Activated CD4-positive, alpha-beta T cell treated with anti-CD3 and anti-CD28 coated beads, Interleukin-2, amount 10 ng/mL, durations not matched to agents 24 days and 14 days (primary cell): ENCODE data around the gene FFAR2. TPM values are rescaled to one million over a fixed set of nuclear protein-coding genes. Genes with fewer than 3 reads are reported as not detected.

Experiments used
- DNase-seq: peaks from one replicate; pipeline ENCODE4 v3.0.0; 2022
- H3K27ac Mint-ChIP-seq: one replicate; pipeline ENCODE4 v1.8.0; 2022; ENCODE audit warnings: mild to moderate bottlenecking, mixed read lengths
- H3K27me3 Mint-ChIP-seq: one replicate; pipeline ENCODE4 v1.8.0; 2022; ENCODE audit warnings: mixed read lengths
- H3K36me3 Mint-ChIP-seq: one replicate; pipeline ENCODE4 v1.8.0; 2022; ENCODE audit warnings: low read depth, mild to moderate bottlenecking, mixed read lengths
- H3K4me1 Mint-ChIP-seq: one replicate; pipeline ENCODE4 v1.8.0; 2021; ENCODE audit warnings: mixed read lengths
- H3K4me3 Mint-ChIP-seq: one replicate; pipeline ENCODE4 v1.8.0; 2022; ENCODE audit warnings: mild to moderate bottlenecking, moderate library complexity, mixed read lengths
- H3K9me3 Mint-ChIP-seq: one replicate; pipeline ENCODE4 v1.8.0; 2021; ENCODE audit warnings: mixed read lengths
- intact Hi-C: fragments of 100-400 bp; cut with micrococcal nuclease; formaldehyde crosslinking; loops from one replicate; pipeline ENCODE4 v1.15.1; 2023
- total RNA-seq: library from RNA; stranded (reverse); gene quantifications from 2 replicates; pipeline ENCODE4 v1.2.3, GENCODE V29; 2022

The FFAR2 gene
- total RNA-seq, 1 donor from 2014 or later, result not detected

GRCh38 chr19:35433448-35433847, 14.6 kb upstream of the FFAR2 start:
- peaks cover 10% of the 10 kb centered on the region for H3K9me3 Mint-ChIP-seq
- H3K4me1 Mint-ChIP-seq, result peaks cover 22% of the 10 kb centered on the region
- H3K27me3 Mint-ChIP-seq, result peaks cover 13% of the 10 kb centered on the region
- H3K27ac Mint-ChIP-seq, result no peak overlapping the region
- peaks cover 3% of the 10 kb centered on the region for H3K36me3 Mint-ChIP-seq
- DNase-seq, result no peak
- H3K4me3 Mint-ChIP-seq, result no peak overlapping the region
- intact Hi-C loops, result no loop called here

- Mint-ChIP-seq H3K4me3 (peak overlapping the region; percentile 68), H3K27ac (peak overlapping the region; percentile 78), H3K36me3 (peaks cover 3% of the 10 kb centered on the region), H3K27me3 (peaks cover 22% of the 10 kb centered on the region), H3K9me3 (peaks cover 10% of the 10 kb centered on the region), H3K4me1 (peaks cover 20% of the 10 kb centered on the region)
- no peak for DNase-seq
- intact Hi-C loops, result loop anchor here (1.0 kb wide), 1 partner anchor 15 kb away; no protein-coding TSS in a partner anchor
These were observed 12.2 kb upstream of the FFAR2 start for GRCh38 chr19:35435896-35436295.

- H3K9me3 Mint-ChIP-seq, result peaks cover 6% of the 10 kb centered on the region
- intact Hi-C loops, result loop anchor here (1.0 kb wide), 1 partner anchor 15 kb away; no protein-coding TSS in a partner anchor
- DNase-seq, result peak; percentile 73
- H3K4me1 Mint-ChIP-seq, result peaks cover 17% of the 10 kb centered on the region
- H3K27me3 Mint-ChIP-seq, result peaks cover 24% of the 10 kb centered on the region
- H3K36me3 Mint-ChIP-seq, result no peaks in the 10 kb centered on the region
- H3K27ac Mint-ChIP-seq, result peak overlapping the region; percentile 78
- H3K4me3 Mint-ChIP-seq, result peak overlapping the region; percentile 68
These were observed 11.3 kb upstream of the FFAR2 start for GRCh38 chr19:35436477-35437405.

- Mint-ChIP-seq H3K4me1 (peaks cover 17% of the 10 kb centered on the region), H3K27me3 (peaks cover 24% of the 10 kb centered on the region), H3K27ac (no peak overlapping the region), H3K36me3 (no peaks in the 10 kb centered on the region), H3K4me3 (no peak overlapping the region), H3K9me3 (peaks cover 3% of the 10 kb centered on the region)
- intact Hi-C loops, result no loop called here
- no peak for DNase-seq
These were observed 10.6 kb upstream of the FFAR2 start for GRCh38 chr19:35437406-35437951.

GRCh38 chr19:35438096-35438495, 10.0 kb upstream of the FFAR2 start:
- DNase-seq, result no peak
- H3K9me3 Mint-ChIP-seq, result no peaks in the 10 kb centered on the region
- no peak overlapping the region for H3K4me3 Mint-ChIP-seq
- peaks cover 17% of the 10 kb centered on the region for H3K4me1 Mint-ChIP-seq
- no peaks in the 10 kb centered on the region for H3K36me3 Mint-ChIP-seq
- no peak overlapping the region for H3K27ac Mint-ChIP-seq
- intact Hi-C loops, result no loop called here
- H3K27me3 Mint-ChIP-seq, result peaks cover 24% of the 10 kb centered on the region

- intact Hi-C loops, result no loop called here
- Mint-ChIP-seq H3K4me1 (peaks cover 17% of the 10 kb centered on the region), H3K36me3 (no peaks in the 10 kb centered on the region)
These were observed 9.5 kb upstream of the FFAR2 start for GRCh38 chr19:35438527-35438926.

GRCh38 chr19:35439921-35440320, 8.1 kb upstream of the FFAR2 start:
- intact Hi-C loops, result no loop called here
- Mint-ChIP-seq H3K4me1 (peaks cover 21% of the 10 kb centered on the region), H3K9me3 (no peaks in the 10 kb centered on the region), H3K36me3 (no peaks in the 10 kb centered on the region), H3K4me3 (no peak overlapping the region), H3K27me3 (peaks cover 21% of the 10 kb centered on the region), H3K27ac (no peak overlapping the region)
- DNase-seq, result no peak

More at GRCh38 chr19:35438527-35438926, 9.5 kb upstream of the FFAR2 start:
- peaks cover 19% of the 10 kb centered on the region for H3K27me3 Mint-ChIP-seq
- no peak overlapping the region for H3K4me3 Mint-ChIP-seq
- H3K27ac Mint-ChIP-seq, result no peak overlapping the region
- no peaks in the 10 kb centered on the region for H3K9me3 Mint-ChIP-seq
- no peak for DNase-seq

- Mint-ChIP-seq H3K36me3 (no peaks in the 10 kb centered on the region), H3K27me3 (peaks cover 35% of the 10 kb centered on the region), H3K9me3 (no peaks in the 10 kb centered on the region), H3K4me3 (no peak overlapping the region), H3K27ac (no peak overlapping the region), H3K4me1 (peaks cover 15% of the 10 kb centered on the region)
- intact Hi-C loops, result no loop called here
- DNase-seq, result no peak
These were observed 6.0 kb upstream of the FFAR2 start for GRCh38 chr19:35442091-35442490.

GRCh38 chr19:35444735-35445134, 3.3 kb upstream of the FFAR2 start:
- peaks cover 14% of the 10 kb centered on the region for H3K4me1 Mint-ChIP-seq
- no peak overlapping the region for H3K4me3 Mint-ChIP-seq
- H3K27me3 Mint-ChIP-seq, result peaks cover 43% of the 10 kb centered on the region
- no peak for DNase-seq
- H3K36me3 Mint-ChIP-seq, result no peaks in the 10 kb centered on the region
- no peak overlapping the region for H3K27ac Mint-ChIP-seq
- intact Hi-C loops, result no loop called here
- no peaks in the 10 kb centered on the region for H3K9me3 Mint-ChIP-seq

GRCh38 chr19:35445826-35446593, 2.0 kb upstream of the FFAR2 start:
- Mint-ChIP-seq H3K4me1 (peaks cover 14% of the 10 kb centered on the region), H3K4me3 (no peak overlapping the region), H3K9me3 (no peaks in the 10 kb centered on the region), H3K36me3 (no peaks in the 10 kb centered on the region), H3K27ac (no peak overlapping the region), H3K27me3 (peaks cover 44% of the 10 kb centered on the region)
- no peak for DNase-seq
- intact Hi-C loops, result no loop called here

GRCh38 chr19:35449359-35450043, 1.4 kb downstream of the FFAR2 start:
- H3K4me3 Mint-ChIP-seq, result no peak overlapping the region
- H3K27ac Mint-ChIP-seq, result no peak overlapping the region
- H3K9me3 Mint-ChIP-seq, result no peaks in the 10 kb centered on the region
- intact Hi-C loops, result no loop called here
- peaks cover 25% of the 10 kb centered on the region for H3K4me1 Mint-ChIP-seq
- peaks cover 46% of the 10 kb centered on the region for H3K27me3 Mint-ChIP-seq
- no peaks in the 10 kb centered on the region for H3K36me3 Mint-ChIP-seq
- no peak for DNase-seq

GRCh38 chr19:35451338-35452096, 3.5 kb downstream of the FFAR2 start:
- no peaks in the 10 kb centered on the region for H3K36me3 Mint-ChIP-seq
- peaks cover 20% of the 10 kb centered on the region for H3K4me1 Mint-ChIP-seq
- H3K9me3 Mint-ChIP-seq, result no peaks in the 10 kb centered on the region
- H3K4me3 Mint-ChIP-seq, result peak overlapping the region; percentile 40
- DNase-seq, result peak; percentile 66
- H3K27ac Mint-ChIP-seq, result peak overlapping the region; percentile 65
- intact Hi-C loops, result loop anchor here (1.0 kb wide), 1 partner anchor 15 kb away; no protein-coding TSS in a partner anchor
- H3K27me3 Mint-ChIP-seq, result peaks cover 36% of the 10 kb centered on the region

- no peaks in the 10 kb centered on the region for H3K36me3 Mint-ChIP-seq
- DNase-seq, result no peak
- no peak overlapping the region for H3K4me3 Mint-ChIP-seq
- no peak overlapping the region for H3K27ac Mint-ChIP-seq
- no peaks in the 10 kb centered on the region for H3K9me3 Mint-ChIP-seq
- peaks cover 28% of the 10 kb centered on the region for H3K4me1 Mint-ChIP-seq
- peaks cover 12% of the 10 kb centered on the region for H3K27me3 Mint-ChIP-seq
- intact Hi-C loops, result no loop called here
These were observed 6.6 kb downstream of the FFAR2 start for GRCh38 chr19:35454663-35455062.
